DND-41 (cell line): Measurements from ENCODE around the gene NELL2.

ENCODE experiments used
- EZH2 ChIP-seq: IDR thresholded peaks from 3 replicates; pipeline ENCODE4 v1.6.1; 2012; ENCODE audit warnings: borderline replicate concordance, low read depth, mild to moderate bottlenecking, moderate library complexity, low read length, inconsistent platforms; ENCODE audit not compliant: severe bottlenecking
- TF ChIP-seq, protein P1 (sequence below): IDR thresholded peaks from 2 replicates; pipeline ENCODE4 v1.5.1; 2012; ENCODE audit warnings: borderline replicate concordance, low read length, moderate library complexity, mild to moderate bottlenecking; ENCODE audit not compliant: poor library complexity, severe bottlenecking; ENCODE audit errors: extremely low read depth

DNA sequence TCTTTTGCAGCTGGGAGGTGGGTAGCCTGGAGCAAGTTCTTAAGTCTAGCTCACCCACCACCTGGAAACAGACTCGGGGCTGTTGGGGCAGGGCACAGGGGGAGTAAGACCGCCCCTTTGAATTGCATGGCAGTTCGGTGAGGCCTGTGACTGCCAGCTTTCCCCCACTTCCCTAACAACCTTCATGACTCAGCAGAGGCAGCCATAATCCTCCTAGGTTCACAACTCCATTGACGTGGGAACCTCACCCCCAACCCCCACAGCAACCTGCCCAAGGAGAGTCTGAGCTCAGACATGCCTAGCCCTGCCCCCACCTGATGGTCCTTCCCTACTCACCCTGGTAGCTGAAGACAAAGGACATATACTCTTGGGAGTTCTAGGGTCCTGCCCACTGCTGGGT lies 87.4 kb downstream of the NELL2 start:
- TF ChIP-seq, protein P1, sequence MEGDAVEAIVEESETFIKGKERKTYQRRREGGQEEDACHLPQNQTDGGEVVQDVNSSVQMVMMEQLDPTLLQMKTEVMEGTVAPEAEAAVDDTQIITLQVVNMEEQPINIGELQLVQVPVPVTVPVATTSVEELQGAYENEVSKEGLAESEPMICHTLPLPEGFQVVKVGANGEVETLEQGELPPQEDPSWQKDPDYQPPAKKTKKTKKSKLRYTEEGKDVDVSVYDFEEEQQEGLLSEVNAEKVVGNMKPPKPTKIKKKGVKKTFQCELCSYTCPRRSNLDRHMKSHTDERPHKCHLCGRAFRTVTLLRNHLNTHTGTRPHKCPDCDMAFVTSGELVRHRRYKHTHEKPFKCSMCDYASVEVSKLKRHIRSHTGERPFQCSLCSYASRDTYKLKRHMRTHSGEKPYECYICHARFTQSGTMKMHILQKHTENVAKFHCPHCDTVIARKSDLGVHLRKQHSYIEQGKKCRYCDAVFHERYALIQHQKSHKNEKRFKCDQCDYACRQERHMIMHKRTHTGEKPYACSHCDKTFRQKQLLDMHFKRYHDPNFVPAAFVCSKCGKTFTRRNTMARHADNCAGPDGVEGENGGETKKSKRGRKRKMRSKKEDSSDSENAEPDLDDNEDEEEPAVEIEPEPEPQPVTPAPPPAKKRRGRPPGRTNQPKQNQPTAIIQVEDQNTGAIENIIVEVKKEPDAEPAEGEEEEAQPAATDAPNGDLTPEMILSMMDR: no peak
- no peak for TF ChIP-seq EZH2
